SIG-M5 treated with dmso at 0.1 percent for 504 hours (cell line): ENCODE results near the gene NRP2.

Experiments used
- DNase-seq: peaks from one replicate; lab custom pipeline; 2025; ENCODE audit not compliant: unreplicated experiment; lab: John Stamatoyannopoulos, UW

Gene NRP2

GRCh38 chr2:205658068-205658467 is 24.2 kb upstream of the NRP2 start:
- DNase-seq = no peak

GRCh38 chr2:205658572-205658971 is 23.7 kb upstream of the NRP2 start:
- DNase-seq = no peak

DNA sequence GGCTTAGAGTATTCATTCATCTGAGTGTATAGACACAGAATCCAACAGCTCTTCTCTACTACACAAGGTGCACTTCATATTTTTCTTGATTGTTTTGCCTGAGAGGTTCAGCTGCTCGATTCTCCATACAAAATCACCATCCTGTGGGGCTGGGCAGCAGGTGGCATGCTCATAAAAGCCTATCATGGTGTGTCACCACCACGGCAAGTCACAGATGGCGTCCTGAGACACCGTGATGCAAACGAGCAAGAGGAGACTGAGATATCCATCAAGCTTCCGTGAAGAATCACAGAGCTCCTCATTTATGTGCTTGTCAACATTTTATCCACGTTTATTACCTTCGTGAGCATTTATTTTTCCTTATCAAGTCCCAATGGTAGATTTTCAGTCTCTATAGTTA is 22.4 kb upstream of the NRP2 start:
- DNase-seq = no peak

- DNase-seq = no peak
Observed at GRCh38 chr2:205660521-205661124, 21.7 kb upstream of the NRP2 start.

DNA sequence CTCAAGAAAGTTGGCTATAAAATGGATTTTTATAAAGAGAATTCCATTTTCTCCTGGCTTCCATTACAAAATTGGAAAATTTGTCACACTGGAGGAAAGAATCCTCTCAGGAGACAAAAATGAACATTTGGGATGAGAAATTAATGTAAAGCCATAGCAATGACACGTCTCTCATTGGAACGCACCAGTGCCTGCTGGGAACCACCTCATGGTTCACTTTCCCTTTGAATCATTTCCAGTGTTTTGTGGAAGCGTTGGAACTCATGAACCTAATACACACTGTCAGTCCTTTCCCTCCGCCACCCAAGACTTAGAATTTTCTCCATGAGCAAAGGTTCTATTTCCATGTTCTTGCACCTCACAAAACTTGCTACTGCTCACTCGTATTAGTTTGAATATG is 21.0 kb upstream of the NRP2 start:
- DNase-seq = no peak

GRCh38 chr2:205662206-205662965 is 19.9 kb upstream of the NRP2 start:
- no peak for DNase-seq

- no peak for DNase-seq
Observed at GRCh38 chr2:205665791-205666190, 16.5 kb upstream of the NRP2 start.

DNA sequence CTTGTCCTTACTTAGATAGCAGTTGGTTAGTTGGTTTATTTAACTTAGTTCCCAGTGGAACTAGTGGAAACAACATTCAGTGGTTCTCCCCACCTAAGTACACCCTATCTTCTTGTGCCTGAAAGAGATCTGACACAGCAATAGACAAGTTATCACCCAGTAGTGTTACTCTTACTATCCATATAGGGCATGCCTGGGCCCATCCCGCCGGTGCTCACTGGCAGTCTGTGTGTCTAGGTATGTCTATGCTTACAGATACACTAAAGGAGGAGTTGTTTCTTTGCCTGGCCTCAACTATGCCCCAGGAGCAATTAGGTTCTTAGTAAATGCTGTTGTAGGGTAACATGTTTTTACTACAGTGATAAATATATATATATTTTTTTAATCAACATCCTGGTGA is 12.0 kb upstream of the NRP2 start:
- no peak for DNase-seq

- no peak for DNase-seq
Observed at GRCh38 chr2:205673312-205673711, 9.0 kb upstream of the NRP2 start.

GRCh38 chr2:205675861-205676516 is 6.3 kb upstream of the NRP2 start:
- peak; percentile 68 for DNase-seq

DNA sequence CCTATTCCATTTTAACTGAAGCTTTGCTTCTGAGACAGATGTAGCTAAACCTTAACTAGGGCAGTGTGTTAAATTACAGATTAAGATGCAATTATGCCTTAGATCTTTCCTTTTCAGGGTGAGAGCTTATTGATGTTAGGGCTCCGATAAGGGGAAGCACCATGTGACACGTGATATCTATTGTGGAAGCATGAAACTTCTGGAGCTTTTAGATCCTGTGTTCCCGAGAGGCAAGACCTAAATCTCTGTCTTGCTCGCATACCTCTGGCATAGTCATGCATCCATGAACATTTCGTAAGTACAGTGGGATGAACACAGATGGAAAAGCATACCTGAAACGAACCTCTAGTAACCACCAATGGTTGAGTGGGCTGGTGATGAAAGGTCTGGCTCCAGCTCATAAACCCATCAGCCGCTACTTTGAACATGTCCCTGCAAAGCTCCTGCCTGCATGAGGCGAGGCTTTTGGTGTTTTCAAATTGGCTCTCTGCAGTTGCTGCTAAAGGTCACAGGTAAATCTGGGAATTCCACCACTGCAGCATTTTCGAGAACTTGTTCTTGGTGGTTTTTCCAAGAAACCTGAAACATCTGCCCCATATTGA is 3.7 kb upstream of the NRP2 start:
- DNase-seq = no peak

GRCh38 chr2:205679410-205680009 is 2.8 kb upstream of the NRP2 start:
- no peak for DNase-seq

DNA sequence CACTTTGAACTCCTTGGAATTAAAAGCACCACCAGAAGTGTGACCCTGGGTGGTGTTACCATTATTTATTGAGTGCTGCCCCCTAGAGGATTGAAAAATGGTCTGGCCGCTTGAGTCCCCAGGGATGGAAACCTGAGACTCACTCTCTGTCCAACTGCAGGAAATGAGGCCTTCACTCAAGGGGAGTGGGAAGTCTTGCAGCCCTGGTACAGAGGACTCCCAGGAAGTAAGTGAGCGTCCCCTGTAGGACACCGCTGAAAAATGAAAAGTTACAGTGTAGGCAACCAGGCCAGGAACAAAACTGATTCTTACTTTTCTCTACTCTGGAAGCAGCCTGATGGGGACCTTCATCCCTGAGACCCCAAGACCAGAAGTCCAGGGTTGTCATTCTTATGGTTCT is 2.2 kb upstream of the NRP2 start:
- DNase-seq = peak; percentile 59

DNA sequence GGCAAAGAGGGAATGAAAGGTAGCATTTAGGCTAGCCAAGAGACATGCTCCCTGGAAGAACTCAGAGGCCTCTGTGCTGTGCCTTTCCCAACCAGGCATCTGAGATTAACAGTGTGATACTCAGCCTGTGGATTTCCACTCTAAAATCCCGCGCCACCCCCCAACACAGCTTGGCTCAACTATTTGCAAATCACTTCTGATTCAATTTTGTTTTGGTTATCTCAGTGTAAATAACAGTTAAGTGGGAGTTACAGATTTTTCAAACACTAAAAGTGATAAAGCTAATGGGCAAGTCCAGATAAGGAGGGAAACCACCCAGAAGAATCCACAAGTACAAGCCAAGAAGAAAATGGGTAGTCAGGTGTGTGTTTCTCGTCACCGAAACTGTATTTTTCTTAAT is 1.4 kb upstream of the NRP2 start:
- no peak for DNase-seq

- no peak for DNase-seq
Observed at GRCh38 chr2:205681401-205682238, 681 bp upstream of the NRP2 start.

GRCh38 chr2:205682971-205683501 is 735 bp downstream of the NRP2 start:
- DNase-seq = no peak

DNA sequence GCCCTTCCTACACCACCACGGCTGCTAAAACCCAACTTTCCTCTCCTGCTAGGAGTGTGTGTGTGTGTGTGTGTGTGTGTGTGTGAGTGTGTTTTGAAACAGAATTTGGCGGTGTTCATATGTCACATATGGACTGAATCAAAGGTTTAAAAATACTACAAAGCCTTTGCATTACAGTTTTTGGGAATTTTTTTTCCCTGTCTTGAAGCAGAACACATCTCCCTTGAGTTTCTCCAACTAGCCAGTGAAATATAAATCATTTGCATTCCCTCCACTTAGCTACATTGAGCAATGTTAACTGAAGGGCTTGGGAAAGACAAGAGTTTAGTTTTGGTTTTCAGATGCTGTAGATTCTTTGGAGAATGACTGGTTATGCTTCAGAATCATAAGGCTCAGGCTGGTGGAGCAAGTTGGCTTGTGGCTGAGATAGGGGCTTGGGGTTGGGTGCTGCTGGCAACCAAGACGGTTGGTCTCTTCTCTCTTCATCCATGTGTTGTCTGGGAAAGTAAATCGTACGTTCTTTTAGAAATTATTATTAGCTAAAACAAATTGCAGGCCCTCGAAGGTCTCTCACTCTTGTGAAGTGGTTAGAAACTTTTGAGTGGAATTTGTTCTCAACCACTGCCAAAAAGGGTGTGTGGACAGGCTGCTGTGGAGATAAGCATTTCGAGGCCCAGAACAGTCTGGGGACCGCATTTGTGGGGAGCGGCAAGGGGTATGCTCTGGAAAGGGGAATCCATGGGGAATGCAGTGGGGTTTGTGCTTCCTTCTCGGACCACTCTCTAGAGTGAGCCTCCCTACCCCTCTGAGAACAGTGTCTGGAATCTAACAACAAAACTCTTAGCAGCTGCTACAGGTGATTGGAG is 1.4 kb downstream of the NRP2 start:
- DNase-seq = no peak

DNA sequence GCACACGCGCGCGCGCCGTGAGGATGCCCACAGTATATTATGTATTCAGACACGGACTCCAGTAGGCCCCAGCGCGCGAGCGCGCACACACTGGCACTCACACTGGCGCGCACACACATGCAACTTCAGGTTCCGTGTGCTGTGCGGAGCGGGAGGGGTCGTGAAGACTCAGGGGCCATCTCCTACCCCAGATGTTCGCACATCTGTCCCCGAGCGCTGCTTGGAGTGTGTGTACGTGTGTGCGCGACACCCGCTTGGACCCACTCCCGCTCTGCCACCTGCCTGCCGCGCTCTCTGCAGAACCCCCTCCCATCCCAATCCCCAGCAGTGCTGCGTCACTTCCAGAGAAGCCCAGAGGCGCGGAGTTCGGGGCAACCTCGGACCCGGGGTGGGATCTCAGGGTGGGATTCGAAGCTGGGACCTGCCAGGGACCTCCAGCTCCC is 2.6 kb downstream of the NRP2 start:
- no peak for DNase-seq

DNA sequence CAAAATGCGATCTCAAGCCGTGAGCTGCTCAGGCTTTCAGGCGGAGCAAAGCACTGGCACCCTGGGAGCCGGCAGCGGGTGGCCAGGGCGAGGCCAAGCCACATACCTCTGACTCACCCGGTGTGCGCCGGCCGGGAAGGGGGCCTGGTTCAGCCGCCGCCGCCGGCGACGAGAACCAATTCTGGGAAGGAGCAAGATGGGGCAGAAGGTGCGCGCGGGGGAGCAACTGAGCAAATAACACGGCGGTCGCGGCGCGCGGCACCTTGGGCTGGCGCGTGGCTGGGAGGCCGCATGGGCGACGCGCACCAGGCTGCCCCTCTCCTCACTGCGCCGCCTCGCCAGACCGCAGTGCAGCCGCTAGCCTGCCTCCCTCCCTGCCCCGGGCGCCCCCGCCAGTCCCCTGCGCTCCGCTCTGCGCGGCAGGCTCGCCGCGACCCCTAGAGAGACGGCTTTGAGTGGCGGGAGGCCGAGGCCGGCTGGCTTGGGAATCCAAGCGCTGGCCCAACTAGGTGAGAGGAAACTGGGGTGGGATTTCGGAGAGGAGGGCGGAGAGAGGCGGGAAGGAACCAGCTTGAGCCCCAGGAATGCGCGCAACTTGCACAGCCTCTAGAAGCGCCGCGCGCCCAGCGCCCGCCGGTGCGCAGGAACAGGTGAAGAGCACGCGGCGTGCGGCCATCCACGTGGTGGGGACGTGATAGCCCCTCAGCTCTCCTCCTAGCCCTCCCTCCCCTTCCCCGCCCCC is 3.2 kb downstream of the NRP2 start:
- no peak for DNase-seq
